ENCODE results near the gene PALM2AKAP2.

PALM2AKAP2 gene
- long read RNA-seq, partial matches to known transcripts: 0 of 1 reads
- long read RNA-seq, other reads (novel, unspliced or antisense): 1 of 1 reads

DNA sequence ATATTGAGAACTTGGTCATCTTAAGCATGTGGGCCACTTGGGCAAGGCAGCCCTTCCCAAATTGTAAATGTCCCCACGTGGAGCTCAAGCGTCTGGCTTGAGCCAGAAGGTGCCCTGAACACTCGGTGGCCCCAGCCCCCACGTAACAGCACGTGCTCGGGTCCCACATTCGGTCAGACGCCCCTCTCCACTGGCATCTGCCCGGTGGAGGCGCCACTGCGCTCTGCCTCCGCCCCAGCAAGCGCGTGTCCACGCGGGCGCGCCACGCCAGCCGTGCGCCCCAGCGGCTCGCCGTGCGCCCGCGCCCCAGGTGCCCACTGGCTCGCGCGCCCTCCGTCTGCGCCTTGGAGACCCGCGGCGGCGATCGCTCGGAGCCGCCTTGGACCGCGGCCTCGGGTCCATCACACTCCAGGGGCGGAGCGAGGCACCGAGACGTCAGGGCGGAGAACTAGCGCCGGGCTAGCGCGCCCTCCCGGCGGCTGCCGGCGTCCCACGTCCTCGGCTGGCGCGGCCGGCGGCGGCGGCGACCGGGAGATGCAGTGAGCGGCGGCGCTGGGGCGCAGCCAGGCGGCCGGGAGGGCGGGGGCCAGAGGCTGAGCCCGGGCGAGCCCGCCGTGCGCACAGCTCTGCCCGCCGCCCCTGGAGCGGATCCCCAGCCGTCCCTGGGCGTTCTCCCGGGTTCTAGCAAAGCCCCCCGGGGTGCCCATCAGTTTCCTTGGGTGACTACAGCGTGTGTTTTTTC, at the start of gene PALM2AKAP2:
Gene PALM2AKAP2 (plus strand): TSS at position 488 of the 742 bp plus-strand sequence. CDS start 291 bp downstream, outside the sequence.
- TF ChIP-seq, protein P1, sequence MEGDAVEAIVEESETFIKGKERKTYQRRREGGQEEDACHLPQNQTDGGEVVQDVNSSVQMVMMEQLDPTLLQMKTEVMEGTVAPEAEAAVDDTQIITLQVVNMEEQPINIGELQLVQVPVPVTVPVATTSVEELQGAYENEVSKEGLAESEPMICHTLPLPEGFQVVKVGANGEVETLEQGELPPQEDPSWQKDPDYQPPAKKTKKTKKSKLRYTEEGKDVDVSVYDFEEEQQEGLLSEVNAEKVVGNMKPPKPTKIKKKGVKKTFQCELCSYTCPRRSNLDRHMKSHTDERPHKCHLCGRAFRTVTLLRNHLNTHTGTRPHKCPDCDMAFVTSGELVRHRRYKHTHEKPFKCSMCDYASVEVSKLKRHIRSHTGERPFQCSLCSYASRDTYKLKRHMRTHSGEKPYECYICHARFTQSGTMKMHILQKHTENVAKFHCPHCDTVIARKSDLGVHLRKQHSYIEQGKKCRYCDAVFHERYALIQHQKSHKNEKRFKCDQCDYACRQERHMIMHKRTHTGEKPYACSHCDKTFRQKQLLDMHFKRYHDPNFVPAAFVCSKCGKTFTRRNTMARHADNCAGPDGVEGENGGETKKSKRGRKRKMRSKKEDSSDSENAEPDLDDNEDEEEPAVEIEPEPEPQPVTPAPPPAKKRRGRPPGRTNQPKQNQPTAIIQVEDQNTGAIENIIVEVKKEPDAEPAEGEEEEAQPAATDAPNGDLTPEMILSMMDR (IDR thresholded peaks at IDR 0.05; ENCODE audit: insufficient read depth, low read length): no peak
- TF ChIP-seq, protein P2, sequence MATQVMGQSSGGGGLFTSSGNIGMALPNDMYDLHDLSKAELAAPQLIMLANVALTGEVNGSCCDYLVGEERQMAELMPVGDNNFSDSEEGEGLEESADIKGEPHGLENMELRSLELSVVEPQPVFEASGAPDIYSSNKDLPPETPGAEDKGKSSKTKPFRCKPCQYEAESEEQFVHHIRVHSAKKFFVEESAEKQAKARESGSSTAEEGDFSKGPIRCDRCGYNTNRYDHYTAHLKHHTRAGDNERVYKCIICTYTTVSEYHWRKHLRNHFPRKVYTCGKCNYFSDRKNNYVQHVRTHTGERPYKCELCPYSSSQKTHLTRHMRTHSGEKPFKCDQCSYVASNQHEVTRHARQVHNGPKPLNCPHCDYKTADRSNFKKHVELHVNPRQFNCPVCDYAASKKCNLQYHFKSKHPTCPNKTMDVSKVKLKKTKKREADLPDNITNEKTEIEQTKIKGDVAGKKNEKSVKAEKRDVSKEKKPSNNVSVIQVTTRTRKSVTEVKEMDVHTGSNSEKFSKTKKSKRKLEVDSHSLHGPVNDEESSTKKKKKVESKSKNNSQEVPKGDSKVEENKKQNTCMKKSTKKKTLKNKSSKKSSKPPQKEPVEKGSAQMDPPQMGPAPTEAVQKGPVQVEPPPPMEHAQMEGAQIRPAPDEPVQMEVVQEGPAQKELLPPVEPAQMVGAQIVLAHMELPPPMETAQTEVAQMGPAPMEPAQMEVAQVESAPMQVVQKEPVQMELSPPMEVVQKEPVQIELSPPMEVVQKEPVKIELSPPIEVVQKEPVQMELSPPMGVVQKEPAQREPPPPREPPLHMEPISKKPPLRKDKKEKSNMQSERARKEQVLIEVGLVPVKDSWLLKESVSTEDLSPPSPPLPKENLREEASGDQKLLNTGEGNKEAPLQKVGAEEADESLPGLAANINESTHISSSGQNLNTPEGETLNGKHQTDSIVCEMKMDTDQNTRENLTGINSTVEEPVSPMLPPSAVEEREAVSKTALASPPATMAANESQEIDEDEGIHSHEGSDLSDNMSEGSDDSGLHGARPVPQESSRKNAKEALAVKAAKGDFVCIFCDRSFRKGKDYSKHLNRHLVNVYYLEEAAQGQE (IDR thresholded peaks at IDR 0.05; ENCODE audit: insufficient replicate concordance, low read depth): no peak
- TF ChIP-seq POLR2AphosphoS5 (IDR thresholded peaks at IDR 0.05; ENCODE audit: low read depth) (no peak), GABPA (IDR thresholded peaks at IDR 0.05; ENCODE audit: low read depth) (no peak), SPI1 (IDR thresholded peaks at IDR 0.05; ENCODE audit: borderline replicate concordance, low read depth) (no peak)
- no peak within 1 kb of the TSS for H3K27ac ChIP-seq (replicated peaks)
- H3K4me3 ChIP-seq (replicated peaks; ENCODE audit: insufficient read depth, low read length): no peak within 1 kb of the TSS
- DNase-seq (ENCODE audit: low read depth in 1 of 2, low spot score in 1 of 2): no peak
- H3K27me3 ChIP-seq (ENCODE audit: insufficient read depth, poor library complexity, severe bottlenecking): peaks cover 34% of the 10 kb centered on the region

DNA sequence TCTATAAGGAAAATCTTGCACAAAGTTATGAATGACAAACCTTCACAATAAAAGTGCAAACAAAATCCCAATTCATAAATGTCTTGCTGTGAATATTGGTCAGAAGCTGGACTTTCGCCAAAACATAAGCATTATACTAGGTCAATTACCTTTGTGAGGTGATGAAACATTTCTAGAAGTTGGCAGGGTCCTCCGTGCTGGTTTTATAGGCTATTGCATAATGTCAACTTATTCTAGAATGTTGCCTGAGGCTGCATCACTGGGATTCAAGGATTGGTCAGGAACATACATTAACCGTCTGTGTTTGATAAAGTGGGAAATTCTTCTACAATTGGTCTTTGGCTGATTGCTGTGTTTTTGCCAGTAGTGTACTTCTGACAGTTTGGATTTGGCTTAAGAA, 49.8 kb upstream of the PALM2AKAP2 start:
- TF ChIP-seq, protein P2 (IDR thresholded peaks at IDR 0.05; ENCODE audit: insufficient replicate concordance, low read depth): no peak
- TF ChIP-seq, protein P1 (IDR thresholded peaks at IDR 0.05; ENCODE audit: insufficient read depth, low read length): no peak
- no peak for TF ChIP-seq SPI1 (IDR thresholded peaks at IDR 0.05; ENCODE audit: borderline replicate concordance, low read depth)
- TF ChIP-seq GABPA (IDR thresholded peaks at IDR 0.05; ENCODE audit: low read depth): no peak
- TF ChIP-seq POLR2AphosphoS5 (IDR thresholded peaks at IDR 0.05; ENCODE audit: low read depth): no peak
- Histone ChIP-seq H3K4me3 (replicated peaks; ENCODE audit: insufficient read depth, low read length) (no peak overlapping the region), H3K27me3 (ENCODE audit: insufficient read depth, poor library complexity, severe bottlenecking) (peaks cover 5% of the 10 kb centered on the region), H3K27ac (replicated peaks) (no peak overlapping the region)
- DNase-seq (ENCODE audit: low read depth in 1 of 2, low spot score in 1 of 2): no peak

DNA sequence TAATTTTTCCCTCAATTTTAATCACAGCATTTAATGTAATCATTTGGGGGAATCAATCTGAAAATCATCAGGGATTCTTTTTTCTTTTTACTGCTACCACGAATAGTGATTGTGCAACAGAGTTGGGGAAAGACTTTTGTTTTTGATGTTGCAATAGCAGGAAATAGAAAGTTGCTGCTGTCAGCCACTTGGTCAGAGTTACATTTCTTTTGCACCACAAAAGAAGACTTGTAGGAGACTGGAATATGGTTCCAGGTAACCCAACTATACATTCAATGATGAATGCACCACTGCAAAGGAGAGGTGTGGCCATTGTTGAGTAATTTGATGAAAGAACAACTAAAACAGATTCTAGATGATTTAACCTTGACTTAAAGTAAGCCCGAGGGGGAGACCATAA, 46.3 kb upstream of the PALM2AKAP2 start:
- Histone ChIP-seq H3K27me3 (ENCODE audit: insufficient read depth, poor library complexity, severe bottlenecking) (peaks cover 5% of the 10 kb centered on the region), H3K27ac (replicated peaks) (no peak overlapping the region), H3K4me3 (replicated peaks; ENCODE audit: insufficient read depth, low read length) (no peak overlapping the region)
- no peak for TF ChIP-seq SPI1 (IDR thresholded peaks at IDR 0.05; ENCODE audit: borderline replicate concordance, low read depth)
- TF ChIP-seq GABPA (IDR thresholded peaks at IDR 0.05; ENCODE audit: low read depth): no peak
- TF ChIP-seq POLR2AphosphoS5 (IDR thresholded peaks at IDR 0.05; ENCODE audit: low read depth): no peak
- TF ChIP-seq, protein P2 (IDR thresholded peaks at IDR 0.05; ENCODE audit: insufficient replicate concordance, low read depth): no peak
- TF ChIP-seq, protein P1 (IDR thresholded peaks at IDR 0.05; ENCODE audit: insufficient read depth, low read length): no peak
- DNase-seq (ENCODE audit: low read depth in 1 of 2, low spot score in 1 of 2): peak; percentile 12 to 47
